Activated effector memory CD4-positive, alpha-beta T cell treated with anti-CD3 and anti-CD28 coated beads, Interleukin-2, amount 50 U/mL, for 16 hours (primary cell): ENCODE data around the gene KCND1.
A peak's percentile ranks its signal among the peaks of the same experiment; 100 is the strongest.
"Not testable (repeated sequence)": the region's sequence is repeated elsewhere in the genome, so short reads cannot be mapped to it uniquely, and the experiment has no call there.

Experiments
- DNase-seq: peaks from one replicate; pipeline ENCODE4 v3.0.0-alpha.2; 2020

KCND1 gene

GRCh38 chrX:48971249-48972219, at the start of gene KCND1:
TSS of gene KCND1 (minus strand) at chrX:48971844. CDS start at chrX:48970271, 1,573 bp downstream.
- DNase-seq, result peak; percentile 62

GRCh38 chrX:49019599-49020249, 48.1 kb upstream of the KCND1 start:
- no peak for DNase-seq

DNA sequence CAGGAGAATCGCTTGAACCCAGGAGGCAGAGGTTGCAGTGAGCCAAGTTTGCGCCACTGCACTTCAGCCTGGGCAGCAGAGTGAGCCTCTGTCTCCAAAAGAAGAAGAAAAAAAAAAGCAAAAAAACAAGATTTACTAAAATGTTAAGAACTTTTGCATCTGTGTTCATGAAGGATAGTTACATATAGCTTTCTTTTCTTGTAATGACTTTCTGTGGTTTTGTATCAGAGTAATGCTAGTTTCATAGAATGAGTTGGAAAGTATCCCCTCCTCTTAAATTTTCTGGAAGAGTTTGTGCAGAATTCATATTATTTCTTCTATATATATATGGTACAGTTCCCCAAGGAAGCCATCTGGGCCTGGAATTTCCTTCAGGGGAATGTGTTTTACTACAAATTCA, 47.4 kb upstream of the KCND1 start:
- no peak for DNase-seq

GRCh38 chrX:49003696-49004095, 32.1 kb upstream of the KCND1 start:
- DNase-seq, result no peak

DNA sequence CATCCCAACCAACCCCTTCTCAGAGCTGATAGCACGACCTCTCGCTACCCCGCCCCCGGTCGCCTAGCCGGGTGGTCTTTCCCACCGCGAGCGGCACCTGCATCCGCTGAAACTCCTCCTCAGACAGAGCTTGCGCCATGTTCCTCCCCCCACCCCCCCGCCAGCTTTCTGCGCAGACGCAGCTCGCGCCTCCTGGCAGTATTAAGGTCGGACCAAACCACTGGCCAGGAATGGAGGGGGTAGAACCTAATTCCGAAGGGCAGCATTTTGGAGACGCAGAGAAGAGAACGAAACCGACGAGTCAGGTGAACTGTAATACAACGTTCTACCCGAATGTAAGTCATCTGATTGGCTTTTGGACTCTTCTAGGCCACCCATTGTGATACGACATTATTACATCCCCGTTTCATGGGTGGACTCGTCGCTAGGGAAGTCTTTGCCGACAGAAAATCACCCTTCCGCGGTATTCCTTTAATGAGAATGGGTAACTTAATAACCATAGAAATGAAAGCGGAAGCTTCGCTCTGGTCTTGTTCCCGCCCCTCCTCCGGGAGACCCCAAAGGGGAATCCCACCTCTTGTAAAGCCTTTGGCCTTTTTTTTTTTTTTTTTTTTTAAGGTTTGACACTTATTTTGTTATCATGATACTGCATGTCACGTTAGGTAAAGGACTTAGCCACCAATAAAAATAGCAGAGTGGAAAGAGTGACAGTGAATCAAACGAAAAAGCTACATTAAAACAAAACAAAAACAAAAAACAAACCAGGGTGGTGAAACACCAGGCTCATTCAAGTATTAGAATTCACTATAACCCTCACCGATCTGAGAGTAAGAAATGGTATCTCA, 30.7 kb upstream of the KCND1 start, which contains the start of gene GRIPAP1:
Gene GRIPAP1, minus strand, starts transcription at position 174 of the 845 bp plus-strand sequence. Its CDS starts 35 bp downstream, at position 139.
- peak; percentile 90 for DNase-seq

GRCh38 chrX:49001521-49002090, 30.0 kb upstream of the KCND1 start:
- DNase-seq, result peak; percentile 82

GRCh38 chrX:49000636-49001035, 29.0 kb upstream of the KCND1 start:
- no peak for DNase-seq

DNA sequence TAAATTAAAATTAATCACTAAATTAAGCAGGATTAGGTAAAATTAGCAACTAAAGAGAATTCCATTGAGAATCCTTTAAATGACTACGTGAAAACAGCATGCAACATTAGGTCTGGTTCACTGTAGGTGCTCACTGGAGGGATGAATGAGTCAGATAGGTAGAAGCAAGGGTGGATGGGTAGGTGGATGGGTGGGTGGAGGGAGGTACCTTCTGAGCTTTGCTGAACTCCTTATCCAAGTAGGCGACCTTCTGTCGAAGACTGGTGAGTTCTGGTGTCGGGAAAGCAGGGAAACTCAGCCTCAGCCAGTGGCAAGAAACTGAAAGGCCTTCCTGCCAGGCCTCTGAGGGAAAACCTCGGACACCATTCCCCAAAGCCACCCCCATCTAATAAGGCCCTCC, 27.4 kb upstream of the KCND1 start:
- no peak for DNase-seq

GRCh38 chrX:48998391-48998790, 26.7 kb upstream of the KCND1 start:
- no peak for DNase-seq

GRCh38 chrX:48997865-48998264, 26.2 kb upstream of the KCND1 start:
- no peak for DNase-seq

- DNase-seq, result no peak
Observed at GRCh38 chrX:48997455-48997854, 25.8 kb upstream of the KCND1 start.

DNA sequence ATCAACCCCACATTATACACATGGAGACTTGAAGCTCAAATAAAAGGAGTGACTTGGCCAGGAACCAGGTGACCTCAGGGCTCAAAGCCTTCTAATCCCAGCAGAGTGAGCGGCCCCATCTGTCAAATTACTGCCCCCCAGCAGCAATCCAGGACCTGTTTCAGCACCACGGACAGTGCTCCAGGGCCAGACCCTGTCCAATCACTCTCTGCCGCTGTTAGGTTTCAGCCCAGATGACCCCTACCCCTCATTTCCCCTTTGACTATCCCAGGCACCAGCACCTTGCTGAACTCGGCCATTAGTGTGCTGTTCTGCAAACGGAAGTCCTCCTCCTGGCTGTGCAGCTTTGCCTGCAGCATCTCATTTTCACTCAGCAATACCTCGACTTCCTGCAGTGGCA, 25.3 kb upstream of the KCND1 start:
- no peak for DNase-seq

DNA sequence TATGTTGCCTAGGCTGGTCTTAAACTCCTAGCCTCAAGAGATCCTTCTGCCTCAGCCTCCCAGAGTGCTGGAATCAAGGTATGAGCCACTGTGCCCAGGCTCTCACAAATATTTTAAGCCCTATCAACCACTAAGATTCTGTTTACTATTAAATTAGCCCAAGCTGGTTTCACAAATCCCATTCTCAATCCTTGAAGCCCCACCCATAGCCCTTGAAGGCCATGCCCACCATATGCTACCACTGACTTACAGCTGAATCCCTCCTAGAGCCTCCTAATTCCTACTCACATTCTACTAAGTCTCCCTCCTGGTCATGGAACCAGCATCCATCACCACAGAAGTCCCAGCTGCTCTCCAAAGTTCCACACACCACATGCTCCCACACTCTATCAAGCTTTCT, 20.7 kb upstream of the KCND1 start:
- DNase-seq, result no peak

- no peak for DNase-seq
Observed at GRCh38 chrX:48989483-48989882, 17.8 kb upstream of the KCND1 start.

GRCh38 chrX:48983896-48984295, 12.3 kb upstream of the KCND1 start:
- no peak for DNase-seq

GRCh38 chrX:48983081-48983480, 11.4 kb upstream of the KCND1 start:
- no peak for DNase-seq

- no peak for DNase-seq
Observed at GRCh38 chrX:48981178-48981577, 9.5 kb upstream of the KCND1 start.

GRCh38 chrX:48980341-48980740, 8.7 kb upstream of the KCND1 start:
- not testable (repeated sequence) for DNase-seq

GRCh38 chrX:48978226-48978625, 6.6 kb upstream of the KCND1 start:
- no peak for DNase-seq

DNA sequence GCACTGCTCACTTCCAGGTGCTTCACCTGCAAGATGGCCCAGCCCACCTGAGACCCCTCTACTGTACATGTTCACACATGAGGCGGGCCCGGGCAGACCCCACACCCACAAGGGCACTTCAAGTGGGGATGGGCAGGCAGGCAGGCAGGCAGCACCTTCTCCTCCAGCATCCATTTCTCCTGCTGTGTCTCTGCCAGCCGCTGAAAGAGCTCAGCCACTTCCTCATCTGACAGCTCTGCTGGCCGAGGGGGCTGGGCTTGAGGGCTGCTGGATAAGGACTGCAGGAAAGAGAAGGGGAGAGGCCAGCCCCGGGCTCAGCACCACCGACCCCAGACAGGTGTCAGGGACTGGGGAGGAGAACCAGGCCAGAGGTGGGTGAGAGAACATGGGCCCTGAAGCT, 4.4 kb upstream of the KCND1 start:
- no peak for DNase-seq

DNA sequence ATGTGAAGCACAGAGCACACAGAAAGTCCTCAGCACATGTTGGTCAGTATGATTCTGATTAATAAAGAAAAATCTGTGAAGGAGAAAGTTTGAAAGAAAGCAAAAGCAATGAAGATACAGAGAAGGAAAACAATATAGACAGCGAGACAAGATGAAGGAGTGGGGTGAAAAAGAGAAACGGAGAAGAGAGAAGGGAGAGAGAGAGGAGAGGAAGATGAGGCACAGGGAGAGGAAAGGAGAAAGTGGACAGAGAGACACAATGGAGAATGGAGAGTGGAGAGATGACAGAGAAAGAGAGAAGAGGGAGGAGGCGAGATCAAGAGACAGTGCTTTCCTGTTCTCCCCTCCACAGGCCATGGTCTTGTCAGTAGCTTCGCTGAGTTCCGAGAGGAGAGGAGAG, 3.9 kb upstream of the KCND1 start:
- DNase-seq, result no peak

DNA sequence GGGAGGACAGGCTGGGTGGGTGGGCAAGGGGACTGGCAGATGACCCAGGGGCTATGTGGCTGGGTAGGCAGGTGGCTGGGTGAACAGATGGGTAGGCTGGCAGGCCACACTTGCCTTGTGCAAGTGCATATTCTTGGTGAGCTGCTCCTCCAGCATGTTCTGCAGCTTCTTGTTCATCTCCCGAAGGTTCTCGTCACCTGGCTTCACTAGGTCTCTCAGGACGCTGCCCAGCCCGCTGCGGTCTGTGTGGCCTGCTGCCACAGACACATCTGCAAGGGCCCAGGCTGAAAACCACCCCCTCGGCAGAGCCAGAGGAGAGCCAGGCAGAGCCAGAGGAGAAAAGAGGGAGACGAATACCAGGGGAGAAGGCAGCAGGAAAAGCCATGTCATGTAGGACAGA, 3.4 kb upstream of the KCND1 start:
- DNase-seq, result no peak

GRCh38 chrX:48974574-48974973, 2.9 kb upstream of the KCND1 start:
- DNase-seq, result no peak
